Measurements from ENCODE around the gene ITGB1BP1. TPM values are rescaled to one million over a fixed set of nuclear protein-coding genes. Genes with fewer than 3 reads are reported as not detected.

Gene ITGB1BP1
- total RNA-seq, 1 experiment from 2014 or later = 153 TPM

DNA sequence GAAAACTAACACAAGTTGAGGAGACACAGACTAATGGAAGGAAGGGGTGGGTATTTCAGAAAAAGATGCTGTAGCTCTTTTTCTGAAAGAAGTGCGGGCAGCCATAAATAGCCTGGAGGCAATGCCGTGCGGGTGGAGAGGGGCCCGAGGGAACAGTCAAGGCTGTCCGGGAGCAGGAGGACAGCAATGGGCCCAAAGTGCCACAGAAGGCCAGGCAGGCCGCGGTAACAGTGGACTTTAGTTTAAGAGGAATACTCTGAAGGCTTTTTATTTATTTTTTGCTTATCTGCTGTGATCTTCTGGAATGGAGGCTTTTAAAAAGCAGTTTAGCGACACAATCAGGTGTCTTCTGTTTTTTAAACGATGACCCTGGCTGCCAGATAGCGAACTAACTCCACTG lies 2.8 kb downstream of the ITGB1BP1 start:
- intact Hi-C loops (cut with micrococcal nuclease; ENCODE audit: unreplicated experiment) = no loop called here
- no peak for DNase-seq (ENCODE audit: low read depth, low spot score)
- ATAC-seq = no peak
- TF ChIP-seq SIN3A (IDR thresholded peaks at IDR 0.05; ENCODE audit: borderline replicate concordance, insufficient read depth, low read depth, low read length) (no peak), POLR2AphosphoS5 (IDR thresholded peaks at IDR 0.05; ENCODE audit: low read depth, low read length) (no peak), TCF7L2 (IDR thresholded peaks at IDR 0.05; ENCODE audit: low read depth, low read length) (no peak)
- TF ChIP-seq, protein P1, sequence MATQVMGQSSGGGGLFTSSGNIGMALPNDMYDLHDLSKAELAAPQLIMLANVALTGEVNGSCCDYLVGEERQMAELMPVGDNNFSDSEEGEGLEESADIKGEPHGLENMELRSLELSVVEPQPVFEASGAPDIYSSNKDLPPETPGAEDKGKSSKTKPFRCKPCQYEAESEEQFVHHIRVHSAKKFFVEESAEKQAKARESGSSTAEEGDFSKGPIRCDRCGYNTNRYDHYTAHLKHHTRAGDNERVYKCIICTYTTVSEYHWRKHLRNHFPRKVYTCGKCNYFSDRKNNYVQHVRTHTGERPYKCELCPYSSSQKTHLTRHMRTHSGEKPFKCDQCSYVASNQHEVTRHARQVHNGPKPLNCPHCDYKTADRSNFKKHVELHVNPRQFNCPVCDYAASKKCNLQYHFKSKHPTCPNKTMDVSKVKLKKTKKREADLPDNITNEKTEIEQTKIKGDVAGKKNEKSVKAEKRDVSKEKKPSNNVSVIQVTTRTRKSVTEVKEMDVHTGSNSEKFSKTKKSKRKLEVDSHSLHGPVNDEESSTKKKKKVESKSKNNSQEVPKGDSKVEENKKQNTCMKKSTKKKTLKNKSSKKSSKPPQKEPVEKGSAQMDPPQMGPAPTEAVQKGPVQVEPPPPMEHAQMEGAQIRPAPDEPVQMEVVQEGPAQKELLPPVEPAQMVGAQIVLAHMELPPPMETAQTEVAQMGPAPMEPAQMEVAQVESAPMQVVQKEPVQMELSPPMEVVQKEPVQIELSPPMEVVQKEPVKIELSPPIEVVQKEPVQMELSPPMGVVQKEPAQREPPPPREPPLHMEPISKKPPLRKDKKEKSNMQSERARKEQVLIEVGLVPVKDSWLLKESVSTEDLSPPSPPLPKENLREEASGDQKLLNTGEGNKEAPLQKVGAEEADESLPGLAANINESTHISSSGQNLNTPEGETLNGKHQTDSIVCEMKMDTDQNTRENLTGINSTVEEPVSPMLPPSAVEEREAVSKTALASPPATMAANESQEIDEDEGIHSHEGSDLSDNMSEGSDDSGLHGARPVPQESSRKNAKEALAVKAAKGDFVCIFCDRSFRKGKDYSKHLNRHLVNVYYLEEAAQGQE (IDR thresholded peaks at IDR 0.05; ENCODE audit: insufficient read depth in 1 of 2, low read depth in 2 of 2, low read length in 1 of 2) = no peak
- TF ChIP-seq, protein P2, sequence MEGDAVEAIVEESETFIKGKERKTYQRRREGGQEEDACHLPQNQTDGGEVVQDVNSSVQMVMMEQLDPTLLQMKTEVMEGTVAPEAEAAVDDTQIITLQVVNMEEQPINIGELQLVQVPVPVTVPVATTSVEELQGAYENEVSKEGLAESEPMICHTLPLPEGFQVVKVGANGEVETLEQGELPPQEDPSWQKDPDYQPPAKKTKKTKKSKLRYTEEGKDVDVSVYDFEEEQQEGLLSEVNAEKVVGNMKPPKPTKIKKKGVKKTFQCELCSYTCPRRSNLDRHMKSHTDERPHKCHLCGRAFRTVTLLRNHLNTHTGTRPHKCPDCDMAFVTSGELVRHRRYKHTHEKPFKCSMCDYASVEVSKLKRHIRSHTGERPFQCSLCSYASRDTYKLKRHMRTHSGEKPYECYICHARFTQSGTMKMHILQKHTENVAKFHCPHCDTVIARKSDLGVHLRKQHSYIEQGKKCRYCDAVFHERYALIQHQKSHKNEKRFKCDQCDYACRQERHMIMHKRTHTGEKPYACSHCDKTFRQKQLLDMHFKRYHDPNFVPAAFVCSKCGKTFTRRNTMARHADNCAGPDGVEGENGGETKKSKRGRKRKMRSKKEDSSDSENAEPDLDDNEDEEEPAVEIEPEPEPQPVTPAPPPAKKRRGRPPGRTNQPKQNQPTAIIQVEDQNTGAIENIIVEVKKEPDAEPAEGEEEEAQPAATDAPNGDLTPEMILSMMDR (IDR thresholded peaks at IDR 0.05) = no peak
- H3K9me3 ChIP-seq (ENCODE audit: control insufficient read depth, insufficient read depth, low read depth, low read length) = no peaks in the 10 kb centered on the region
- no peak overlapping the region for H3K27ac ChIP-seq (ENCODE audit: low read length)
- peaks cover 8% of the 10 kb centered on the region; the same call in 1 of the 2 replicates for H3K36me3 ChIP-seq (ENCODE audit: control insufficient read depth, insufficient read depth, low read length)
- ChIA-PET POLR2A (no interaction called here), CTCF (no interaction called here)
- in situ Hi-C loops (cut with HindIII; ENCODE audit: low pct_unique_long_range_greater_than_20kb, low sequenced_read_pairs) = no loop called here
- H3K4me3 ChIP-seq (ENCODE audit: low read depth in 2 of 2, low read length in 2 of 2) = no peak overlapping the region
- H3K27me3 ChIP-seq (ENCODE audit: control insufficient read depth, insufficient read depth, low read length) = no peaks in the 10 kb centered on the region
- H3K4me1 ChIP-seq (ENCODE audit: control insufficient read depth, insufficient read depth, low read length) = peaks cover 13% of the 10 kb centered on the region
- BruUV-seq (replicated peaks) = no TSS peak

DNA sequence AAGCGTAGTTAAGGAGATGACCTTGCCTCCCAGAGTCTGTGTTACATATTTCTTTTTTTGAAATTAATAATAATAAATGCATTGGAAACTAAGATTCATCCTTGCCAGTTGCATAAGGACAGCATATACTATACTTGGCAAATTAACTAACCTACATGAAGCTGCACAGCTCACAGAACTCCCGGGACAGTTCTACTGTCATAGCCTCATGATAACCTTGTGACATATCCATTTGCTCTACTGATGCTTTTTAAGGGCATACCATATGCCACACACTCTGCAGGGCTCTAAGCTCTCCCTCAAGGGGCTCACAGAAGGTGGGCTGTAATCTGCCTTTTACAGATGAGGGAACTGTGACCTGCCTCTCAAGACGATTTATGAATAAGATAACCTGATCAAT lies 3.8 kb downstream of the ITGB1BP1 start:
- BruUV-seq (replicated peaks) = no TSS peak
- Histone ChIP-seq H3K27ac (ENCODE audit: low read length) (no peak overlapping the region), H3K4me3 (ENCODE audit: low read depth in 2 of 2, low read length in 2 of 2) (no peak overlapping the region), H3K4me1 (ENCODE audit: control insufficient read depth, insufficient read depth, low read length) (peaks cover 10% of the 10 kb centered on the region), H3K9me3 (ENCODE audit: control insufficient read depth, insufficient read depth, low read depth, low read length) (no peaks in the 10 kb centered on the region), H3K27me3 (ENCODE audit: control insufficient read depth, insufficient read depth, low read length) (no peaks in the 10 kb centered on the region), H3K36me3 (ENCODE audit: control insufficient read depth, insufficient read depth, low read length) (peaks cover 8% of the 10 kb centered on the region; the same call in 1 of the 2 replicates)
- POLR2A ChIA-PET = no interaction called here
- CTCF ChIA-PET = no interaction called here
- ATAC-seq = no peak
- TF ChIP-seq POLR2AphosphoS5 (IDR thresholded peaks at IDR 0.05; ENCODE audit: low read depth, low read length) = no peak
- TF ChIP-seq SIN3A (IDR thresholded peaks at IDR 0.05; ENCODE audit: borderline replicate concordance, insufficient read depth, low read depth, low read length) = no peak
- TF ChIP-seq, protein P2 (IDR thresholded peaks at IDR 0.05) = no peak
- TF ChIP-seq, protein P1 (IDR thresholded peaks at IDR 0.05; ENCODE audit: insufficient read depth in 1 of 2, low read depth in 2 of 2, low read length in 1 of 2) = no peak
- no peak for TF ChIP-seq TCF7L2 (IDR thresholded peaks at IDR 0.05; ENCODE audit: low read depth, low read length)
- intact Hi-C loops (cut with micrococcal nuclease; ENCODE audit: unreplicated experiment) (no loop called here), in situ Hi-C loops (cut with HindIII; ENCODE audit: low pct_unique_long_range_greater_than_20kb, low sequenced_read_pairs) (no loop called here)
- DNase-seq (ENCODE audit: low read depth, low spot score) = no peak

Data from Panc1 (cell line).